ENCODE measurements around the gene FRYL.

DNA sequence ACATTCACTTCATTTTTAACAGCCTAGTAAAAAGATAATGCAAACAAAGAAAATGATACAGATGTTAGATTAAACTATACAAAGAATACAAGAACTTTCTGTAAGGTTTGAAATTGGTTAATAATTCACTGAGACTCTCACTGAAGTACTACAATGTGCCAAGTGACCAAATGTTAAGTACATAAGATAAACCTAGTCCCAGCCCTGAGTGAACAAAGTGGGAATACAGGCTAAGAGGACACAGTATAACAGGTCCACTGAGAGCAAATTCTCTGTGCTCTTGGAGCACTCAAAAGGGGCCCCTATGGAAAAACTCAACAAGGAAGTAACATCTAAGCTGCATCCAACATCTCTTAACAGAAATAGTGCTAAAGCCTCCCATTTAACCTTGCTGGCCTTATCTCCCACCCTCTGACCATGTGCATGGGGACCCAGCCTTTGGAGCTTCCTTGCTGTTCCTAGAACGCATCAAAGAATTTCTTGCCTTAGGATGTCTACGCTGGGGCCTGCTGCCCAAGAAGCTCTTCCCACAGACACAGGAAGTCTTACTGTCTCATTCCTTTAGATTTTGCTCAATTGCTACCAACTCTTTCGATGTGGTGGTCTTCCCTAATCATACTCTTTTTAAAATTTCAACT, 176.6 kb downstream of the FRYL start:
- TF ChIP-seq, protein P1, sequence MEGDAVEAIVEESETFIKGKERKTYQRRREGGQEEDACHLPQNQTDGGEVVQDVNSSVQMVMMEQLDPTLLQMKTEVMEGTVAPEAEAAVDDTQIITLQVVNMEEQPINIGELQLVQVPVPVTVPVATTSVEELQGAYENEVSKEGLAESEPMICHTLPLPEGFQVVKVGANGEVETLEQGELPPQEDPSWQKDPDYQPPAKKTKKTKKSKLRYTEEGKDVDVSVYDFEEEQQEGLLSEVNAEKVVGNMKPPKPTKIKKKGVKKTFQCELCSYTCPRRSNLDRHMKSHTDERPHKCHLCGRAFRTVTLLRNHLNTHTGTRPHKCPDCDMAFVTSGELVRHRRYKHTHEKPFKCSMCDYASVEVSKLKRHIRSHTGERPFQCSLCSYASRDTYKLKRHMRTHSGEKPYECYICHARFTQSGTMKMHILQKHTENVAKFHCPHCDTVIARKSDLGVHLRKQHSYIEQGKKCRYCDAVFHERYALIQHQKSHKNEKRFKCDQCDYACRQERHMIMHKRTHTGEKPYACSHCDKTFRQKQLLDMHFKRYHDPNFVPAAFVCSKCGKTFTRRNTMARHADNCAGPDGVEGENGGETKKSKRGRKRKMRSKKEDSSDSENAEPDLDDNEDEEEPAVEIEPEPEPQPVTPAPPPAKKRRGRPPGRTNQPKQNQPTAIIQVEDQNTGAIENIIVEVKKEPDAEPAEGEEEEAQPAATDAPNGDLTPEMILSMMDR (conservative IDR thresholded peaks at IDR 0.05; ENCODE audit: low read length) = no peak
- no peak for TF ChIP-seq EZH2phosphoT487 (IDR thresholded peaks at IDR 0.05; ENCODE audit: borderline replicate concordance)

All from Loucy (cell line).